ENCODE measurements around the gene OTUD5.

Gene OTUD5

DNA sequence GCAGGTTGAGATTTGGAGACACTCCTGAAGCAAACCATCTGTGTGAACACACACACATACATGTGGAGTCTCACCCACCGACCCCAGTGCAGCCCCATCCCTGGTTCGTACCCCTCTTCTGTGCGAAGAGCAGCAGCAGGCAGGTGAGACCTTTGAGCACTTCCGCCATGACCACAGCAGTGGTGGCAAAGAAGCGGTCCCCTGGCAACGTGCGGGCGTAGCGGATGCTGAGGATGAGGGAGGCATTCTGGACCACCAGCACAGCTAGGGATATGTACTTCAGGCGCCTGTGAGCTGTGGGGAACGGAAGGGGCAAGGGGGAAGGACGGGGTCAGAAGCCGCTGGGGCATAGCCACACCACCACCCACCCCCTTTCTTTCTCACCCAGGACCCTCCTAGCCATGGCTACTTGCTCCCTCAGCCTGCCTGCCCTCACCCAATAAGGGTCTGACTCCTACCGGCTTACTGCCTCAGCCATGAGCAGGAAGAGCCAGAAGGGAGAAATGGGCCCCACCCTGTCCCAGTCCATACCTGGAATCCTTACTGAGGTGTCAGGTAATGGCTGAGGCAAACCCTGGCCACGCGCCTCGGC lies 47.6 kb downstream of the OTUD5 start:
- no peaks in the 10 kb centered on the region for H3K9me2 ChIP-seq (replicated peaks; ENCODE audit: insufficient read depth, low read length)
- peaks cover 8% of the 10 kb centered on the region; the same call in 1 of the 2 replicates for H4K20me1 ChIP-seq (ENCODE audit: insufficient read depth, low read length)
- no peak for DNase-seq
- H3K4me1 ChIP-seq (ENCODE audit: low read length): 0 out of 2 replicates have a peak, but pooled peaks cover 3% of the 10 kb centered on the region
- H2AFZ ChIP-seq (ENCODE audit: low read length): no peak overlapping the region
- no peak overlapping the region for H3K9ac ChIP-seq (ENCODE audit: low read length)
- no peaks in the 10 kb centered on the region for H3K27me3 ChIP-seq (replicated peaks; ENCODE audit: insufficient read depth, low read length)
- H3K9me3 ChIP-seq (replicated peaks; ENCODE audit: insufficient read depth, low read length): no peaks in the 10 kb centered on the region
- H3K4me3 ChIP-seq (ENCODE audit: low read length): no peak overlapping the region
- peaks cover 38% of the 10 kb centered on the region for H3F3A ChIP-seq (ENCODE audit: insufficient read depth, low read length)
- no peak overlapping the region for H3K4me2 ChIP-seq (ENCODE audit: low read depth, low read length)
- H3K79me2 ChIP-seq (ENCODE audit: low read length): peaks cover 14% of the 10 kb centered on the region
- H3K36me3 ChIP-seq (replicated peaks; ENCODE audit: insufficient read depth, low read length): 0 out of 2 replicates have a peak, but pooled peaks cover 8% of the 10 kb centered on the region
- H3K27ac ChIP-seq (ENCODE audit: low read length): no peak overlapping the region
- no peak for TF ChIP-seq EZH2 (optimal IDR thresholded peaks at IDR 0.05; ENCODE audit: low read depth, low read length)
- TF ChIP-seq EZH2phosphoT487 (IDR thresholded peaks at IDR 0.05; ENCODE audit: low read length): no peak
- TF ChIP-seq, protein P1, sequence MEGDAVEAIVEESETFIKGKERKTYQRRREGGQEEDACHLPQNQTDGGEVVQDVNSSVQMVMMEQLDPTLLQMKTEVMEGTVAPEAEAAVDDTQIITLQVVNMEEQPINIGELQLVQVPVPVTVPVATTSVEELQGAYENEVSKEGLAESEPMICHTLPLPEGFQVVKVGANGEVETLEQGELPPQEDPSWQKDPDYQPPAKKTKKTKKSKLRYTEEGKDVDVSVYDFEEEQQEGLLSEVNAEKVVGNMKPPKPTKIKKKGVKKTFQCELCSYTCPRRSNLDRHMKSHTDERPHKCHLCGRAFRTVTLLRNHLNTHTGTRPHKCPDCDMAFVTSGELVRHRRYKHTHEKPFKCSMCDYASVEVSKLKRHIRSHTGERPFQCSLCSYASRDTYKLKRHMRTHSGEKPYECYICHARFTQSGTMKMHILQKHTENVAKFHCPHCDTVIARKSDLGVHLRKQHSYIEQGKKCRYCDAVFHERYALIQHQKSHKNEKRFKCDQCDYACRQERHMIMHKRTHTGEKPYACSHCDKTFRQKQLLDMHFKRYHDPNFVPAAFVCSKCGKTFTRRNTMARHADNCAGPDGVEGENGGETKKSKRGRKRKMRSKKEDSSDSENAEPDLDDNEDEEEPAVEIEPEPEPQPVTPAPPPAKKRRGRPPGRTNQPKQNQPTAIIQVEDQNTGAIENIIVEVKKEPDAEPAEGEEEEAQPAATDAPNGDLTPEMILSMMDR (IDR thresholded peaks at IDR 0.05; ENCODE audit: low read length): no peak

DNA sequence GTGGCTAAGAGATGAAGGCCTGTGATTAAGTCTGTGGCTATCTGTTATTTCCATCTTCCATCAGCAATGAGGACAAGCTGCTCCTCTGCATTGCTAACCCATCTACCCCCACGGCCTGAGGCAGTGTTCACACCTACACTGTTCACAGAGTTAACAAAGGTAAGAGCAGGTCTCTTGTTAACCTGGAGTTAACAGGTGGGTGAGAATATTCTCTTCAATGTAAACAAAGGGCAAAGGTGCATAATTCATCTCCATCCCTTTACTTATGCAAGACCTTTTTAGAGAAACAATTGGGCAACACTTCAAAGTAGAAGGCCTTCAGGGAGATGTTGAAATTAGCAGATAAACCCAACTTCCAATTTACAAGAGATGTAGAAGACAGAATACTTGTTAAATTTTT lies 48.8 kb downstream of the OTUD5 start:
- no peaks in the 10 kb centered on the region for H3K4me1 ChIP-seq (ENCODE audit: low read length)
- peaks cover 26% of the 10 kb centered on the region for H3F3A ChIP-seq (ENCODE audit: insufficient read depth, low read length)
- H3K4me2 ChIP-seq (ENCODE audit: low read depth, low read length): no peak overlapping the region
- no peak overlapping the region for H3K27ac ChIP-seq (ENCODE audit: low read length)
- H3K9me3 ChIP-seq (replicated peaks; ENCODE audit: insufficient read depth, low read length): no peaks in the 10 kb centered on the region
- no peaks in the 10 kb centered on the region for H3K27me3 ChIP-seq (replicated peaks; ENCODE audit: insufficient read depth, low read length)
- H3K9me2 ChIP-seq (replicated peaks; ENCODE audit: insufficient read depth, low read length): no peaks in the 10 kb centered on the region
- no peak for DNase-seq
- H4K20me1 ChIP-seq (ENCODE audit: insufficient read depth, low read length): no peaks in the 10 kb centered on the region
- H3K36me3 ChIP-seq (replicated peaks; ENCODE audit: insufficient read depth, low read length): 0 out of 2 replicates have a peak, but pooled peaks cover 2% of the 10 kb centered on the region
- H2AFZ ChIP-seq (ENCODE audit: low read length): no peak overlapping the region
- no peak overlapping the region for H3K9ac ChIP-seq (ENCODE audit: low read length)
- no peak overlapping the region for H3K4me3 ChIP-seq (ENCODE audit: low read length)
- TF ChIP-seq EZH2 (optimal IDR thresholded peaks at IDR 0.05; ENCODE audit: low read depth, low read length) (no peak), EZH2phosphoT487 (IDR thresholded peaks at IDR 0.05; ENCODE audit: low read length) (no peak)
- TF ChIP-seq, protein P1 (IDR thresholded peaks at IDR 0.05; ENCODE audit: low read length): no peak
- H3K79me2 ChIP-seq (ENCODE audit: low read length): peaks cover 2% of the 10 kb centered on the region

GRCh38 chrX:48905090-48905790 lies 52.2 kb downstream of the OTUD5 start:
- TF ChIP-seq, protein P1 (IDR thresholded peaks at IDR 0.05; ENCODE audit: low read length): no peak
- TF ChIP-seq EZH2phosphoT487 (IDR thresholded peaks at IDR 0.05; ENCODE audit: low read length) (no peak), EZH2 (optimal IDR thresholded peaks at IDR 0.05; ENCODE audit: low read depth, low read length) (no peak)
- H3K9me2 ChIP-seq (replicated peaks; ENCODE audit: insufficient read depth, low read length): no peaks in the 10 kb centered on the region
- DNase-seq: no peak
- H3K4me2 ChIP-seq (ENCODE audit: low read depth, low read length): no peak overlapping the region
- H3K4me1 ChIP-seq (ENCODE audit: low read length): no peaks in the 10 kb centered on the region
- H3K4me3 ChIP-seq (ENCODE audit: low read length): no peak overlapping the region
- no peak overlapping the region for H3K27ac ChIP-seq (ENCODE audit: low read length)
- H3K36me3 ChIP-seq (replicated peaks; ENCODE audit: insufficient read depth, low read length): no peaks in the 10 kb centered on the region
- no peaks in the 10 kb centered on the region for H4K20me1 ChIP-seq (ENCODE audit: insufficient read depth, low read length)
- H3F3A ChIP-seq (ENCODE audit: insufficient read depth, low read length): no peaks in the 10 kb centered on the region
- H3K9me3 ChIP-seq (replicated peaks; ENCODE audit: insufficient read depth, low read length): no peaks in the 10 kb centered on the region
- no peak overlapping the region for H3K9ac ChIP-seq (ENCODE audit: low read length)
- H2AFZ ChIP-seq (ENCODE audit: low read length): no peak overlapping the region
- H3K79me2 ChIP-seq (ENCODE audit: low read length): peaks cover 9% of the 10 kb centered on the region
- H3K27me3 ChIP-seq (replicated peaks; ENCODE audit: insufficient read depth, low read length): no peaks in the 10 kb centered on the region

All from MM.1S (cell line).